GM20000 (cell line): ENCODE data around the gene CCR3.
"Not testable (repeated sequence)": the region's sequence is repeated elsewhere in the genome, so short reads cannot be mapped to it uniquely, and the experiment has no call there.

Experiments
- DNase-seq: peaks from one replicate; pipeline ENCODE4 v3.0.0; 2012; ENCODE audit warnings: low spot score
- CTCF ChIP-seq: IDR thresholded peaks from 2 replicates; pipeline ENCODE4 v1.5.1; 2012; ENCODE audit warnings: mild to moderate bottlenecking, control low read depth; ENCODE audit errors: extremely low read depth, missing control alignments

Gene CCR3

GRCh38 chr3:46202535-46202934 is 39.7 kb upstream of the CCR3 start:
- TF ChIP-seq CTCF: no peak
- DNase-seq: no peak

GRCh38 chr3:46203681-46204080 is 38.6 kb upstream of the CCR3 start:
- TF ChIP-seq CTCF: no peak
- DNase-seq: no peak

DNA sequence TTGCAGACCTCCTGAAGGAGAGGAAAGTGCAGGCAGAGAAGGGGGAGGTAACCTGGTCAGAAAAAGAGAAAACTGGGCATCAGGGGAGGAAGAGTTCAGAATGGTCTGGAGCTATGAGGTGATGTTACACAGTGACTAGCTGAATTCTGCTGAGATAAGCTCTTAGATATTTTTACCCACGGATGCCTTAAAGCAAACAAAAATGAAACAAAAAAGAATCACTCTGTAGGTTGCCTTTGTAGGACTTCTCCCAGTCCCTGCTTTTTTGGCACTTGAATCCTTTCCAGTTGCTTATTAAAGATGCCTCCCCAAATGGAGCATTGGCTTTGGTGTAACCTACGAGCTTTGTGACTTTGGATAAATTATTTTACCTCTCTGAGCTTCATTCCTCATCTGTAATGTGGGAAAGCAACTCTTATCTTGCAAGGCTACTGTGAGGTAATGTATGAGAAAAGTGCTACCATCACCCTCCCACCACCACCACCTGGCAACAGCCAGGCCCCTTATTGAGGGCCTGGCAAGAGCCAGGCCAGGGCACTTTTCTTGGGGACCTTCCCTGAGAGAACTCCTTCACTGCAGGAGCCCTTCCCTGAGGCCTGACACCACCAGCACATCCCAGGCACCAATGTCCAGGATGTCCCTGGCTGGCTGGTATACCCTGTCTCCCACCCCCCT is 36.8 kb upstream of the CCR3 start:
- DNase-seq: no peak
- TF ChIP-seq CTCF: no peak

GRCh38 chr3:46206282-46207015 is 35.8 kb upstream of the CCR3 start:
- TF ChIP-seq CTCF: no peak
- DNase-seq: no peak

DNA sequence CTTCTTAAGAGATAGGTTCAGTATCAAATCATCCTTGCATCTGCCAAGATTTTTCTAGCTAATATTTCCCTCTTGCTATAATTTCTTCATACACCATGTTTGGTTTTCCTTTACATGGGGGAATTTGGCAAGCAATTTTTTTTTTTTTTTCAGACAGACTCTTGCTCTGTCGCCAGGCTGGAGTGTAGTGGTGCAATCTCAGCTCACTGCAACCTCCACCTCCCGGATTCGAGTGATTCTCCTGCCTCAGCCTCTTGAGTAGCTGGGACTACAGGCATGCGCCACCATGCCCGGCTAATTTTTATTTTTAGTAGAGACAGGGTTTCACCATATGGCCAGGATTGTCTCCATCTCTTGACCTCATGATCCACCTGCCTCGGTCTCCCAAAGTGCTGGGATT is 34.7 kb upstream of the CCR3 start:
- not testable (repeated sequence) for DNase-seq

DNA sequence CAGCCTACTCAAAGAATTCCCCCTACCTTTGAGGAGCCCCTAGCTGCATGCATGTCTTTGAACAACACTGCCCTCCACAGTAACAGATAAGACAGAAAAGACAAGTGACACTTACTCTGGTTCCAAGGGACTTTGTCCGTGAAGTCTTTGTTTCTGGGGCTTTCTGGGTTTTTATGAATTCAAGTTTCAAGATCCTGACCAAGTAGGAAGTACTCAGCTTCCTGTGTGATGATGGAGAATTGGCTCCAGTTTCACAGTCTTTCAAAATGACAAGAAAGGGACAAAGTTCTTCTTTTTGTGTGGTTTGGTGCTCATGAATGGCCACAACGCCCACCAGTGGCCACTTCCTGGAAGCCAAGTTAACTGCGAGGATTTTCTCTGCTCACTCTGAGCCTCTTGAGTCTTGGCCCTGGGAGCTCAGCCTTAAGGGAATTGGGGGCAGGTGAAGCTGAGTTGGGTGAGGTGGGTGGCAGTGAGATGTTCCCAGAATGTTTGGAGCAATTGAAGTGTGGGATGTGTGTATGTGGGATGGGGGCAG is 34.0 kb upstream of the CCR3 start, which contains the start of gene CCR1:
TSS of gene CCR1 (minus strand) at position 147 of the 538 bp plus-strand sequence. CDS start 4,000 bp downstream, outside the sequence.
- TF ChIP-seq CTCF: peak; percentile 55
- DNase-seq: peak; percentile 58

DNA sequence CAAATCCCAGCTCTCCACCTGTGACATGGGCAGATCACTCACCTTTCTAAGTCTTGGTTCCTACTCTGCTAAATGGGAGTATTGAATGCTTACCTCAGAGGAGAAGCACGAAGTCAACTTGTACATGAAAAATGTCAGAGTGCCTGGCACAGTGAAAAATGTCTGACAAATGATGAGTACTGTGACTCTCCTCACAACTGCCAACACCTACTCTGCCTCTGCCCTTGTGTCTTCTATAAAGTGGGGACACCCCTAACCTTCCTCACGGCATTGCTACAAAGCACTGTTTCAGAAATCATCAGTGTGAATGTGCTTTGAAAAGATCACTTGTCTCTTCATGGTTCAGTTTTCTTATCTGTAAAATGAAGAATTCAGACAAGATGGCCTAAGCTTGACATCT is 33.2 kb upstream of the CCR3 start:
- TF ChIP-seq CTCF: no peak
- no peak for DNase-seq
